ENCODE results near the gene ORAI2.
A peak's percentile ranks its signal among the peaks of the same experiment; 100 is the strongest.

ORAI2 gene

GRCh38 chr7:102505298-102506185, 72.2 kb downstream of the ORAI2 start:
- peak in 1 of 5 donors; percentile 7 for DNase-seq

All from T-helper 1 cell (primary cell).